ENCODE data around the gene AKR1B15.
A peak's percentile ranks its signal among the peaks of the same experiment; 100 is the strongest.
"Not testable (repeated sequence)": the region's sequence is repeated elsewhere in the genome, so short reads cannot be mapped to it uniquely, and the experiment has no call there.

The AKR1B15 gene

DNA sequence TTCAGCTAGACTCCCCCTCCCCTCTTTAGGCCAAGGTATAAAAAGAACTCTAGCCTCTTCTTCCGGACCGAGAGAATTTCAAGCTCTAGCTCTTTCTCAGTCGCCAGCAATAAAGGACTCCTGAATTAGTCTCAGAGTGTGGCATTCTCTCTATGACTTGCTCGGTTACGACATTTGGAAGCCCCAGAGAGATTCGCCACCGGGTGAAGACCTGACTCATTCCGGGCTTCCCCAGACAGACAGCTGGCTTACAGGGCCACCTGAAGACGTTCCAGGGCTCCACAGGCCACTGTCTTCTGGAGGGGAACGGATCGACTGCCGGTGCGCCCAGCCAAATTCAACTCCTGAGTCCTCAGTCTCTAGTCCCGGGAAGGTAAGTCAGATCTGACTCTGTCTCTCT is at the start of gene AKR1B15:
TSS of gene AKR1B15 (plus strand) at position 234 of the 400 bp plus-strand sequence. CDS start 15,510 bp downstream, outside the sequence.
- no peak for FAIRE-seq

DNA sequence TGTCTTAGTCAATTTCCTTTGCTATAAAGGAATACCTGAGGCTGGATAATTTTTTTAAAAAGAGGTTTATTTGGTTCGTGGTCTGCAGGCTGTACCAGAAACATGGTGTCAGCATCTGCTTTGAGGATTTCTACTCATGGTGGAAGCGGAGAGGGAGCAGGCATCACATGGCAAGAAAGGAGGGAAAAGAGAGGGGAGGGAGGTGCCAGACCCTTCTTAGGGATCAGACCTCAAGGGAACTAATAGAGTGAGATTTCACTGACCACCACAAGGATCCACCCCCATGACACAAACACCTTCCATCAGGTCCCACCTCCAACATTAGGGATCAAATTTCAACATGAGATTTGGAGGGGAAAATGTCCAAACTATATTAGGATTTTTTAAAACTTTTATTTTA is 48.5 kb upstream of the AKR1B15 start:
- FAIRE-seq, result no peak

DNA sequence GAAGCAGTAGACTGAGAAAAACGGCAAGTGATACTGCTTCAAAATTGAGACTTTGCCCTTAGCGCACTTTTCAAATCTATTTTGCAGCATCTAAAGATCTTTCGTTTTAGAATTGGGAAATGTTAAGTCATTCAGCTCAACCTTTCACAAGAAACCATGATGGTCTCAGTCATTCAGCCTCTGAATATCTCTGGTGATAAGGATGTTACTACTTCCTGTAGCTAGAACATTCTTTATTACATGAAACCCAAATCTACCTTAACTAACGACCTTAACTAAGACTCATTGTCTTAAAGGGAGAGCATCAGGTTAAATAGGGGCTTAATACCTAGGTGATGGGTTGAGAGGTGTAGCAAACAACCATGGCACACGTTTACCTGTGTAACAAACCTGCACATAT is 47.9 kb upstream of the AKR1B15 start:
- no peak for FAIRE-seq

DNA sequence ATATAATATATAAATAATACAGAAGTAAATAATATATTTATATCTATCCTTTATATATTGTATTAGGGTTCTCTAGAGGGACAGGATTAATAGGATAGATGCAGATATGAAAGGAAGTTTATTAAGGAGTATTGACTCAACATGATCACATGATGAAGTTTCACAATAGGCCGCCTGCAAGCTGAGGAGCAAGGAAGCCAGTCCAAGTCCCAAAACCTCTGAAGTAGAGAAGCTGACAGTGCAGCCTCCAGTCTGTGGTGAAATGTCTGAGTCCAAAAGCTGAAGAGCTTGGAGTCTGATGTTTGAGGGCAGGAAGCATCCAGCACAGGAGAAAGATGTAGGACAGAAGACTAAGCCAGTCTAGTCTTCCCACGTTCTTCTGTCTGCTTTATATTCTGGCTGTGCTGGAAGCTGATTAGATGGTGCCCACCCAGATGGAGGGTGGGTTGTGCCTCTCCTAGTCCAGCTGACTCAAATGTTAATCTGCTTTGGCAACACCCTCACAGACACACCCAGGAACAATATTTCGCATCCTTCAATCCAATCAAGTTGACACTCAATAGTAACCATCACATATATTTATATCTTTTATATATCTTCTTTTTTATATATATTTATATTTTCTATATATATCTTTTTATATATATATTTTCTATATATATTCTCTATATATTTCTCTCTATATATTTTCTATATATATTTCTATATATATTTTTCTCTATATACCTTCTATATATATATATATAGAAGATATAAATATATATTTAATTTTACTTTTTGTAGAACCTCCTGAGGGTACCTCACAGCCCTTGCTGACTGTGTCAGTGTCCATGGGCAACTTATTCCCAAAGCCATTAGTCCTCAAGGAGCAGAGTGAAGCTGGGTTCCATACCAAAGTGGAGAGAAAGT is 46.2 kb upstream of the AKR1B15 start:
- peak; percentile 37 for FAIRE-seq

DNA sequence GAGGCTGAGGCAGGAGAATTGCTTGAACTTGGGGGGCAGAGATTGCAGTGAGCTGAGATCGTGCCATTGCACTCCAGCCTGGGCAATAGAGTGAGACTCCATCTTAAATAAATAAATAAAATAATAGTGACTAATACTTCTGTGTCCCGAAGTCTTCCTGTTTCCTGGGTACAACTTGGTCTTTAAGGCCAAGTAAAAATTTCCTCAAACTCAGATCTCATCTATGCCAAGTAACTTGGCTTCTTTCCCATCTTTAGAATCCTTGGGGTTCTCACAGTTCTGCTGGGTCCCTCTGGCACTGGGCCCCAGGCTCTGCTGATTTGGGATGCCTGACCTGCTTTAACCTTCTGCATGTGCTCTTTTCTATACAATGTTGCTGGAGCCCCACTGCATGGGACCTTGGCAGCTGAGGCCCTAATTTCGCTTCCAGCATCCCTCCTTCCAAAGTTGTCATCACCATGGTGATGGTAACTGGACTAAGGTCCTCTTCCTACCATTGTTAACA is 44.2 kb upstream of the AKR1B15 start:
- FAIRE-seq, result no peak

DNA sequence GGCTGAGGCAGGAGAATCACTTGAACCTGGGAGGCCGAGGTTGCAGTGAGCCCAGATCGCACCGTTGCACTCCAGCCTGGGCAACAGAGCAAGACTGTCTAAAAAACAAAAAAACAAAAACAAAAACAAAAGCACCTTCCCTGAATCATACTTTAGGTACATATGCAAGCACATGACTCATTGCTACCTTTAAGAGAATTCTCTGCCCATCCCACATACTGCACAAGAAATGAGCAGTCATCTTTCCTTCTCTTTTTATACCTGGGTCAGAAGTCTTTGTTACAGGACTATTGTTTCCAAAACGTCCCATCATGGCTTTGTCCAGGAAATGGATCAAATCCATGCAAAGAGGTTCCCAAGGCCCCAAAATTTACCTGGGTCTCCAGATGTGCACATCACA is 43.1 kb upstream of the AKR1B15 start:
- FAIRE-seq, result no peak

DNA sequence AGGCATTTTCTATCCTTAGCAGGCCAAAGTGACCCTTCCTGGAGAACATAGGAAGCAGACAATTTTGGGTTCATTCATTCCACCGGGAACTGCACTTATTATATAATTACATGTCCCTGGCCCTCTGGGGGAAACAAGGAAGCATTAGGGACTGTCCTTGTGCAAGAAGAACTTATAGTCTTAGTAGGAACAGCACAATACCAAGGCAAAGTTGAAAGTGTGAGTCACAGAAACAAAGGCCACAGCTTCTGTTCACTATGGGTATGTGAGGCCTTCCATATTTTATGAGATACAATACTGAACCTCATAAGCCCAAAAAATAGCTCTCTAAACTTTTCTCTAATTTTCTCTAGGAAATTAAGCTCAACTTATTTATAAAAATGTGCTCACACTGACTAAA is 39.9 kb upstream of the AKR1B15 start:
- FAIRE-seq, result no peak

DNA sequence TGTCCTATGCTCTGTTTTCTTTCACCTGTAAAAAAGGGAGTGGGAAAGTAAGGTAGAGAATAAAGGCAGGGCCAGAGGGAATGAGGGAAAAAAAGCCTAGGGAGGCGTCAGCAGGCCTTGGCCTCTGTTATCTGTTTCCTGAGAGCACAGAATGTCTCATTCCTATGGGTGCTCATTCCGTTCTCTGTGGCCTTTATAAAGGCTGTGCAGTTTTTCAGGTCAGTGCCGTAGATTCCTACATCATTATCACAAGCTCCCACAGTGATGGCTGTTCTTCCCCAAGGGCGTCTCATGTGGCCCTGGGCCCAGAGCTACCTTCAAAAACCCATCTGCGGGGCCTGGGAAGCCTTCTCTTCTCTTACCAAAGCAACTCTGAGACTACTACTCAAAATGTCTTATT is 38.3 kb upstream of the AKR1B15 start:
- FAIRE-seq, result no peak

DNA sequence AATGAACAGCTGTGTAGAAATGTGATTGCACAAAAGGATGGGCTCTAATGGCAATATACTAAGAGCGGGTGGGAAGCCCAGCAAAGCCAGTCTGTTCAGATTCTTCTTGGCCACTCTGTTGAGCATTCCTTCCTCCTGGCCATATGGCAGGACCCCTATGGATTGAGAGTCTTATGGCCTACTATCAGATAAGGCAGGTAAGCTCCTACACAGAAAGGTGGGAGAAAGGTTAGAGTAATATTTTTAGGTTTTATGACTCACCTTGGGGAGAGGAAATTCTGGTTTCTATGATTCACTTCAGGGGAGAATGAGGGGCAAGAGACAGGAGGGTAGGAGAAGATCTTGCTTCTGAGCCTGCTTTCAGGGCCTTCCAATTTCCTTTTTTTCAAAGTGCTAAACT is 36.6 kb upstream of the AKR1B15 start:
- FAIRE-seq, result no peak

DNA sequence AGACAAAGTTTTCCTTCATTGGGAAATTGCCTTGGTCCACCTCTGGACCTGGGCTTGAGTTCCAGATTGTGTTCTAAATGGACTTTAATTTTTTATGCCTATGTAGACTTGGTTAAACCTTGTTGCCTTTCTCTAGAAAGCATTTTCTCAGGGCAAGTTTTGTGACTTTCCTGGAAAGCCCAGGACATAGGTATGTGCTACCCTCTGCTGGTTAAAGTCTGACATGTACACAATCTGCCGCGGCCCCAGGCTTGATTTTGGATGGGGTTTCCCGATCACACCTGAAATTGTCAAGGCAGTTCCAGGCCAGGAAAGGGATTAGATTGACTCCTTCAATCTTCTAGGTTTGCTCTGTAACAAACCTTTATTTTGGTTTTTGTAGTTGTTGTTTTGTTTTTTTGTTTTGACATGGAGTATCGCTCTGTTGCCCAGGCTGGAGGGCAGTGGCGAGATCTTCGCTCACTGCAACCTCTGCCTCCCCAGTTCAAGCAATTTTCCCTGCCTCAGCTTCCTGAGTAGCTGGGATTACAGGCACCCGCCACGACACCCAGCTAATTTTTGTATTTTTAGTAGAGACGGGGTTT is 35.6 kb upstream of the AKR1B15 start:
- FAIRE-seq, result no peak

DNA sequence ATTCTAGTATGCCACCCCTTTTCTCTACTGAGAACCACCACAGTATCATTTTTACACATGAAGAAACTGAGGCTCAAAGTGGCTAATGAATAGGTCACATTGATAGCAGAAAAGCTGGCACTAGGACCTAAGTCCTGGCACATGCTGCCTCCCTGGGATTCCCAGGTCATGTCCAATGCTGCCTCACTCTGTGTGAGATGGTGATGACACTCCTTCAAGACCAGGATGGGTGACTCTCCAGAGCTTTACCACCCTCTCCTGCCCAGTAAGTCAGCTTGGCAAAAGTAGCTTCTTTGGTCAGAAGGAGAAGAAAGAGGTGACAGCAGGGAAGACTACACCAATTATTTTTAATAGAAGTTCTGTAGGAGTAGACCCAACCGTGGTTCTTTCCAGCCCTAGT is 34.8 kb upstream of the AKR1B15 start:
- no peak for FAIRE-seq

DNA sequence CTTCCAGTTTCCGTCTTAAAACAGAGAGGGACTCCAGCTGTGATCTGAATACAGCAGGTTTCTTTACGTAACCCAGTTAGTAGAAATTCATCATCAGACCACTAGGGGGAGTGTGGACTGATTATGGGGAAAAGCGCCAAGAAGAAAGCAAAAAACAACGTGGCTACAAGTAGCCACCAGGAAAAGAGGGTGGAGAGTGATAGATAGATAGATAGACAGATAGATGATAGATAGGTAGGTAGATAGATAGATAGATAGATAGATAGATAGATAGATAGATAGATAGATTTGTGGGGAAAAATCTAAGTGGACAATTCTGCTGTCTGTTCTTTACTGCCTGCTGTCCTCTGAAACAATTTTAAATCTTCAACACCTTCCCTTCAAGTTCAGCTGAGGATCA is 34.2 kb upstream of the AKR1B15 start:
- no peak for FAIRE-seq

DNA sequence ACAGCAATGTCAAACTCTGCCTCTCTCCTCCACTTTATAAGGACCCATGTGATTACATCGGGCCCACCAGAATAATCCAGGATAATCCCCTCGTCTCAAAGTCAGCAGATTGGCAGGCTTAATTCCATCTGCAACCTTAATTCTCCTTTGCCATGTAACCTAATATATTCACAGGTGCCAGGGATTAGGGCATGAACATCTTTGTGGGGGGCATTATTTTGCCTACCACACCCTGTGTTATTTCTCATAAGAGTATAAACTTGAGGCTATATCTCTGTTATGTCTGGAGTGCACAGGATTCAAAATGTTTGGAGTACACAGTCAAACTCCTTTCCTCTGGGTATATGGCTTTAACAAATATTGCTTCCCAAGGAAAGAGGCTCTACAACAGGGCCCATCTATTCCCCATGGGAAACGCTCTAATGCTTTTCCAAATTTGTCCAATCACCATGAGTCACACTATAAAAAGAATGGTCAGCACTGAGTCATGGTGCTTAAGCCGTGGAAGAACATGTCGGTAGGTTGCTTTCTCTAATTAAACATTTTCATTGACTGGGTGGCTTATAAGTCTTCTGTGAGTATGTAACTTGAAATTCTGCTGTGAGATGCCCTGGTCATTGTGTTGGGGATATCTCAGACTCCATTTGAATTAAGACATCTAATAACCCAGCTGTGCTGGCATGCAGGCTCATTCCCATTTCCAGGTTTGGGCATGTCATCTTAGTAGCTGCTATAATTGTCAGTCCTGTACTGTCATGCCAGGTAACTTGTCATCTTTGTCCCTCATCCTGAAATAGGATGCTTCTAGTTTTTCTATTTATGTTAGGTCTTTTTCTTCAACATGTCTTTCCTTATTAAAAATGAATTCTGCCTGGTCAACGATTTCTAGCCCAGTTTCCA is 33.1 kb upstream of the AKR1B15 start:
- no peak for FAIRE-seq

DNA sequence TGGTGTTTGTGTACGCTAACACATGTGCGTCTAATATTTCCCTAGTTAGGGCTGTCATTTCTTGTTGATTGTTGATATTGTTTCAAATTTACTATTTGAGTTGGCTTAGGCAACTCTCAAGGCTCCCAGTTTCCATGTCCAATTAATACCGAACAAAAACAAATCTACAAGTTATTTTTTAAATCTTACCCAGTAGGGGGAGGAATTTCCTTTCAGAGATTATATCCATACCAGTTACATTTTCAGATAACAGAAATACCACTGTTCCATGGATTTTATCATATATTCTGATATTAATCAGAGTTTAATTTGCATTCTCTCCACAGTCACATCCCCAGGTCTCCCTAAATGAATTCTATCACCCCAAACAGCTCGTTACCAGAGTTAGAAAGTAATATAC is 28.8 kb upstream of the AKR1B15 start:
- no peak for FAIRE-seq

DNA sequence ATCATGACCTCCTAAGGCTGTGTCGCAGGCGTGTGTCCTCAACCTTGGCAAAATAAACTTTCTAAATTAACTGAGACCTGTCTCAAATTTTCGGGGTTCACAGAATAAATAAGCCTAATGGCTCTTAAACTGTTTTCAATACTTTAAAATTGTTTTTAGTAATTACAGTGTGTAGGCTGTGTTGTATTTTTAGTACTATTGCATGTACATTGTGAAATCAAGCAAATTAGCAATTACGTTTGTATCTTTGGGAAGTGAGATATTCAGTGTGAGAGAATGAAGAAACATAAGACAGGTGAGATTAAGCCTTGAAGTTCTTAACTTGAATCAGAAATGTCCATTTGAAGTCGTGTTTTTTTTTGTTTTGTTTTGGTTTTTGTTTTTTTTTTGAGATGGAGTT is 26.3 kb upstream of the AKR1B15 start:
- FAIRE-seq, result no peak

DNA sequence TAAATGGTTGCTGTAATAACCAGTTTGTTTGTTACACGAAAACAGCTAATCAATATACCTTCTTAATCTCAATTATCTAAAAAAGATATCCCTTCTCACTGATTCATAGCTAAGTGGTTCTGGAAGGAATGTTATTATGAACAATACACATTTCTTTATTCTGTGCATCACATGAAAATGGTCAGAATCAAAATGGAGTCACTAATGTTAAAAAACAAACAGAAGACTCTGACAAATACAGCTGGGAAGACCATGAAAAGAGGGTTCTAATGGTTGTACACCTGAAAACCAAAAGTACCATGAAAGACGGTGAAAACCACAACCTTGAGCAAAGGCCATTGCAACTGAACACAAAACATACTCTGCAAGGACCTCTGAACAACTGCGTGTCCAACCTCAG is 23.5 kb upstream of the AKR1B15 start:
- not testable (repeated sequence) for FAIRE-seq

DNA sequence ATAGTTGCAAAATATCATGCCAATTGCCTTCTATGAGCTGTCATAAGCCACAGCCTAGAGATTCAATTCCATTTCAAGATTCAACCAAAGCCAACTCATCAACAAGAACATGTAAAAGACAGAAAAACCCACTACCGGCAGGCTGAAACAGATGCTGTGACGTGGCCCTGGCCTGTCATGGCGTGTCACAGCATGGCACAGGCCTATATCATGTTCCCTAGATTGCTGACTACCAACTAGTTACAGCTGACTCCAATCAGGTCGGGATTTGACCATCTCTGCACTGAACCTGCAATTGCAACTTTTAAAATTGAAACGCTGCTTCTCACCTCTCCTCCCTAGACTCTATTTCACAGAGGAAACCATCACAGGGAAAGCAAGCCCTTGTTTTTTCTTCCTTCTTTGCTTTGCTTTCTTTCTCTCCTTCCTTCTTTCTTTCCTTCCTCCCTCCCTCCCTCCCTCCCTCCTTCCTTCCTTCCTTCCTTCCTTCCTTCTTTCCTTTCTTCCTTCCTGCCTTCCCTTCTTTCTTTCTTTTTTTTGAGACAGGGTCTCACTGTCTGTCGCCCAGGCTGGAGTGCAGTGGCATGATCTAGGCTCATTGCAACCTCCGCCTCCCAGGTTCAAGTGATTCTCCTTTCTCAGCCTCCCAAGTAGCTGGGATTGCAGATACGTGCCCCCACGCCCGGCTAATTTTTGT is 22.2 kb upstream of the AKR1B15 start:
- FAIRE-seq, result not testable (repeated sequence)

DNA sequence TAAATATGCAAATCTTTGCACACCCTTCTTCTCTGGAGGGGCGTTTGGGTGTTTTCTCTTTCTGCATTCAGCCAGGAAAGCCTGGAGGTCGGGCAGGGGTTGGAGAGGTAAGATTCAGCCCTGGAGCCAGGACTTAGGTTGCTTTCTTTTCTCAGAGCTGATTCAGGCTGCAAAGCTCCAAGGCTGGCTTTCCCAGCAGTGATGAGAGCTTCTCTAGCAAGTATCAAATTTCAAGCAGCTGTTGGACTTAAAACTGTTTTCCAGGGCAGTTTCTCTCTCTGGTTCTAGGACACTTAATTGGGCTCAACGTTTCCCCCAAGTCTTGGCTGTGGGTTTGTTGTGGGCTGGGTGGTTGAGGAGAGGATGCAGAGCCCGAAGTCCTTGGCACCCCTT is 20.9 kb upstream of the AKR1B15 start:
- no peak for FAIRE-seq

DNA sequence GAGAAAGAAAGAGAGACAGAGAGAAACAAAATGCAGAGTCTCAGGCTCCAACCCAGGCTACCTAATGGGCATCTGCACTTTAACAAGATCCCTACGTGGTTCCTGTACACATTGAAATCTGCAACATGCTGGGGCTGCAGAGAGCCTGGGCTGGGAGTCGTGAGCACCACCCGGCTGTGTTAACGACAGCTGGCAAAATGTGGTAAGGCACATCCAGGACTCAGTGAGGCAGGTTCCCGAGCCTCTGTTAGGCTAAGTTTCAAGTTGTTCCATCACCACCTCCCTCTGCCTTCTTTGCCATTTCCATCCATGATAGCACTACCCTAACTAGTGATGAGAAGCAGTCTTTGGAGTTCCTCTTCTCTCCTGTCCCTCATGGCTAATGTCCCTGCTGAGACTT is 20.2 kb upstream of the AKR1B15 start:
- FAIRE-seq, result no peak

DNA sequence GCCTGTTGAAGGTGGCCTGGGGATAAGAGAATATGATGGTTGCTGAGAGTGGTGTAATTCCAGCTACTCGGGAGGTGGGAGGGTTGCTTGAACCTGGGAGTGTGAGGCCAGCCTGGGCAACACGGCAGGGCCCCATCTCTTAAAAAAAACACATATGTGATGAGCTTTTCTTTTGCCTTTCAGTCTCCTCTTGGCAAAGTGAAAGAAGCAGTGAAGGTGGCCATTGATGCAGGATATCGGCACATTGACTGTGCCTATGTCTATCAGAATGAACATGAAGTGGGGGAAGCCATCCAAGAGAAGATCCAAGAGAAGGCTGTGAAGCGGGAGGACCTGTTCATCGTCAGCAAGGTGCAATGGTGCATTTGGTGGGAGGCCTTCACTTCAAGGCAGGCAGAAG is 18.4 kb upstream of the AKR1B15 start:
- no peak for FAIRE-seq

DNA sequence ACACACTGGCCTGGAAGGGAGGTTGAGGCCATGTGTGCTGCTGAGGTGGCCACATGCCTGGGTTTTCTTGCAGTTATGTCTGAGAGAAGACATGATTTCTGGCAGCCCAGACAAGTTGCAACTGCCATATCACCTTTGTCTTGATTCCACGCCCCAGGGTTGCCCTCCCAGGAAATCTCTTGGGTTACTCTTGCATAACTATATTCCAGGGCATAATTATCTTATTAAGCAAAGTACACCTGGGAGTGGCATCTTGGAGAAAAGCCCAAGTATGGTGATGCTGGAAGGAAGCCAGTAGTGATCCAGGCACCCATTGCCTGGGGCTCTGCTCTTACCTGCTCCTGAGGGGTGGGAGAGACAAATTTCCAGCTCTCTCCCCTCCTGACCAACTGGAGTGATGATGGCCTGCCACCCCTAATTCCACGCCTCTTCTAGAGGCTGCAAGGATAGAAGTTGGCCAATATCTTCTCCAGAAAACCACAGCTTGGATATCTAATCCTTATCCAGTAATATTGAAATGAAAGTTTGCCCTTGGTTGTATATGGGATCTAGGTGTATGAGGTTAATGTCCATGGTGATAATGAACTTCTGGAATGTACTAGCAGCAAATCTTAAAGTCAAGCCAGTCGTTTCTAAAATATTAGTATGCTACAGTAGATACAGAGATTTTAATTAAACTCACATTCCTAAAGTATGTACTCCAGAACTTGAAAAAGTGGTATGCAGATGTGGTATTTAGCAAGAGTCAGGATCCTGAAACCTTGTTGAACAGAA is 16.5 kb upstream of the AKR1B15 start:
- no peak for FAIRE-seq

DNA sequence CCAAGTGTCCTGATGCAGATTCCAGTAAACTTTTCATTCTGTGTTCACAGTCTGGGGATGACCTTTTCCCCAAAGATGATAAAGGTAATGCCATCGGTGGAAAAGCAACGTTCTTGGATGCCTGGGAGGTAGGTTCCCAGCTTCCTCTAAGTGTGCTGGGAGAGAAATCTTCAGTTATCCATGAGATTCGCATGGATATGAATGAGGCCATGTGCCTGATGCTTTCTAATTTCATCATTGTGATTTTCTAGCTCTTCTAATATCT is 16.0 kb upstream of the AKR1B15 start:
- FAIRE-seq, result no peak
